Cardiac septum (tissue), 1 donor: ENCODE measurements around the gene GLYR1. TPM values are rescaled to one million over a fixed set of nuclear protein-coding genes. Genes with fewer than 3 reads are reported as not detected.
"Not testable (repeated sequence)": the region's sequence is repeated elsewhere in the genome, so short reads cannot be mapped to it uniquely, and the experiment has no call there.

Source experiments
- DNase-seq: peaks from one replicate; pipeline ENCODE4 v3.0.0-alpha.2; 2020; ENCODE audit warnings: low spot score
- intact Hi-C: fragments of 100-400 bp; cut with DNase I; formaldehyde crosslinking; loops from one replicate; pipeline ENCODE4 v1.14.0; 2022
- total RNA-seq: library from RNA; stranded (reverse); fragmentation: NEBNext Ultra II Directional; extraction: Animal tissue kit (Norgen Biotek cat#: 25700); gene quantifications from one replicate; pipeline ENCODE4 v1.2.1, GENCODE V29; 2021
- donor health status: DM: no; HTN: no; CAD: no.

The GLYR1 gene
- total RNA-seq, 1 donor from 2014 or later, result 64.9 TPM

- intact Hi-C loops, result no loop called here
- no peak for DNase-seq
Observed at GRCh38 chr16:4796982-4797804, 49.9 kb downstream of the GLYR1 start.

GRCh38 chr16:4795828-4796572 is 51.1 kb downstream of the GLYR1 start:
- intact Hi-C loops, result no loop called here
- no peak for DNase-seq

GRCh38 chr16:4795181-4795827 is 51.8 kb downstream of the GLYR1 start, which contains the start of gene SMIM22:
SMIM22 (plus strand) TSS chr16:4795369; CDS start chr16:4795735, 366 bp downstream.
- no peak for DNase-seq
- intact Hi-C loops, result no loop called here

GRCh38 chr16:4792951-4793513 is 54.1 kb downstream of the GLYR1 start:
- no peak for DNase-seq
- intact Hi-C loops, result no loop called here

GRCh38 chr16:4790871-4791270 is 56.2 kb downstream of the GLYR1 start:
- intact Hi-C loops, result no loop called here
- no peak for DNase-seq

GRCh38 chr16:4790261-4790660 is 56.8 kb downstream of the GLYR1 start:
- intact Hi-C loops, result no loop called here
- DNase-seq, result no peak

- intact Hi-C loops, result no loop called here
- no peak for DNase-seq
Observed at GRCh38 chr16:4788910-4789309, 58.2 kb downstream of the GLYR1 start.

GRCh38 chr16:4788489-4788889 is 58.6 kb downstream of the GLYR1 start:
- DNase-seq, result no peak
- intact Hi-C loops, result no loop called here

GRCh38 chr16:4787627-4788482 is 59.2 kb downstream of the GLYR1 start, which contains the start of gene SEPTIN12:
SEPTIN12 (minus strand) TSS chr16:4788345; CDS start chr16:4787645, 700 bp downstream.
- no peak for DNase-seq

GRCh38 chr16:4787068-4787467 is 60.0 kb downstream of the GLYR1 start:
- intact Hi-C loops, result no loop called here
- DNase-seq, result no peak

More at GRCh38 chr16:4787627-4788482, 59.2 kb downstream of the GLYR1 start, which contains the start of gene SEPTIN12:
- intact Hi-C loops, result no loop called here

GRCh38 chr16:4785758-4786433 is 61.2 kb downstream of the GLYR1 start:
- intact Hi-C loops, result no loop called here
- DNase-seq, result no peak

- DNase-seq, result not testable (repeated sequence)
- intact Hi-C loops, result loop anchor here (1.0 kb wide), 1 partner anchor 24 kb away; no protein-coding TSS in a partner anchor
Observed at GRCh38 chr16:4784444-4784987, 62.6 kb downstream of the GLYR1 start.

GRCh38 chr16:4783951-4784336 is 63.1 kb downstream of the GLYR1 start:
- DNase-seq, result no peak
- intact Hi-C loops, result loop anchor here (1.0 kb wide), 1 partner anchor 24 kb away; no protein-coding TSS in a partner anchor

- no peak for DNase-seq
- intact Hi-C loops, result no loop called here
Observed at GRCh38 chr16:4783251-4783950, 63.7 kb downstream of the GLYR1 start.

- intact Hi-C loops, result no loop called here
- no peak for DNase-seq
Observed at GRCh38 chr16:4780235-4780634, 66.9 kb downstream of the GLYR1 start.

GRCh38 chr16:4778050-4778392 is 69.1 kb downstream of the GLYR1 start:
- intact Hi-C loops, result no loop called here
- DNase-seq, result no peak

- intact Hi-C loops, result no loop called here
- DNase-seq, result no peak
Observed at GRCh38 chr16:4777339-4778049, 69.6 kb downstream of the GLYR1 start.
